ENCODE measurements around the gene GLB1L3. TPM values are rescaled to one million over a fixed set of nuclear protein-coding genes. Genes with fewer than 3 reads are reported as not detected.

Gene GLB1L3
- polyA plus RNA-seq, 1 donor (not counting 4 experiments of a cell fraction or from before 2014, with no cell fraction given), result 3.0 TPM

DNA sequence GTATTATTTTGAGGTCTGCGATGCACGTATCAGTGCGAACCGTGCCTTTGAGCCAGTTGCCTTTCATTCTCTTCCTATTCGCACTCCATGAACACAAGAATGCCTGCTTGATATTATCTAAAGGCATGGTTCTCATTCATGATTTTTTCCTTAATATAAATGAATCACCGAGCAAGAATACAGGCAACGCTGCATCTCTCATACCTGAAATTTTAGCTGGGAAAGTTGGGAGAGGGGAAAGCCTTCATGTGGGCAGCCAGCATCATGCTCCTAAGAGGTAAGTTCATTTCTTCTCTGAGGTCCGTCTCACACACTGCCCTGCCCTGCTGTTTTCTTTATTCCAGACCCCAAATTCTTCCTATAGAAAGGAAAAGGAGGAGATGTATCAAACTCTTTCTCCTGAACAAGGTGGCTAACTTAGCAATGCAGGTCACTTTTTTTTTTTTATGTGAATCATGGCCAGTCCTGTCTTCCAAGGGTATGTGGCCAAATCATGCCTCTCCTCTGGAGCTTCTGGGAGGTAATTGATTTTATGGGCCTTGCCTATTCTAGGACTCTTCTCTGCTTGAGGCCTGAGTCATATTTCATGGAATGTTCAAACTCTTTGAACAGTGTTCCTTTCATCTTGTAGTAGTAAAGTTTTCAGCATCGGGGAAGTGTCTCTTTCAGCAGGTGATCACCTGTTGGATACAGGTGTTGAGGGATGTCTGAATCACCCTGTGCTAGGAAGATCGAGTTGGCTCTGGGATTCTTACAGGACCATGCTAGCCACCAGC, 58.8 kb downstream of the GLB1L3 start:
- Histone ChIP-seq H3K4me2 (ENCODE audit: control insufficient read depth, extremely low read depth, insufficient read depth, low read depth, low read length) (no peak overlapping the region), H3K9ac (ENCODE audit: control insufficient read depth, extremely low read depth, insufficient read depth, low read length) (no peak overlapping the region), H3K4me1 (ENCODE audit: control insufficient read depth, extremely low read depth, insufficient read depth, low read length) (peaks cover 6% of the 10 kb centered on the region), H3K27me3 (ENCODE audit: control insufficient read depth, extremely low read depth, insufficient read depth, low read length) (peaks cover 8% of the 10 kb centered on the region), H2AFZ (ENCODE audit: control insufficient read depth, low read length) (no peak overlapping the region), H3K9me3 (ENCODE audit: control insufficient read depth, low read depth, low read length) (no peaks in the 10 kb centered on the region), H3K79me2 (ENCODE audit: control insufficient read depth, insufficient read depth, low read length) (no peaks in the 10 kb centered on the region), H3K36me3 (ENCODE audit: control insufficient read depth in 2 of 2, extremely low read depth in 1 of 2, insufficient read depth in 2 of 2, low read length in 2 of 2) (no peaks in the 10 kb centered on the region), H3K9me1 (ENCODE audit: control insufficient read depth, extremely low read depth, insufficient read depth, low read length) (no peaks in the 10 kb centered on the region), H4K20me1 (ENCODE audit: control insufficient read depth, extremely low read depth, insufficient read depth, low read length) (no peaks in the 10 kb centered on the region), H3K4me3 (ENCODE audit: control insufficient read depth in 2 of 3, extremely low read depth in 1 of 3, insufficient read depth in 2 of 3, low read depth in 1 of 3, low read length in 3 of 3) (no peak overlapping the region), H3K27ac (ENCODE audit: control insufficient read depth, insufficient read depth, low read length) (no peak overlapping the region)
- DNase-seq (ENCODE audit: low read depth, low spot score), result peak; percentile 35
- dilution Hi-C loops (cut with MboI; ENCODE audit: extremely low pct_ligation_motif_present, low sequenced_read_pairs), result no loop called here
- no peak for FAIRE-seq
- TF ChIP-seq EZH2 (IDR thresholded peaks at IDR 0.05; ENCODE audit: low read length), result no peak
- TF ChIP-seq, protein P1, sequence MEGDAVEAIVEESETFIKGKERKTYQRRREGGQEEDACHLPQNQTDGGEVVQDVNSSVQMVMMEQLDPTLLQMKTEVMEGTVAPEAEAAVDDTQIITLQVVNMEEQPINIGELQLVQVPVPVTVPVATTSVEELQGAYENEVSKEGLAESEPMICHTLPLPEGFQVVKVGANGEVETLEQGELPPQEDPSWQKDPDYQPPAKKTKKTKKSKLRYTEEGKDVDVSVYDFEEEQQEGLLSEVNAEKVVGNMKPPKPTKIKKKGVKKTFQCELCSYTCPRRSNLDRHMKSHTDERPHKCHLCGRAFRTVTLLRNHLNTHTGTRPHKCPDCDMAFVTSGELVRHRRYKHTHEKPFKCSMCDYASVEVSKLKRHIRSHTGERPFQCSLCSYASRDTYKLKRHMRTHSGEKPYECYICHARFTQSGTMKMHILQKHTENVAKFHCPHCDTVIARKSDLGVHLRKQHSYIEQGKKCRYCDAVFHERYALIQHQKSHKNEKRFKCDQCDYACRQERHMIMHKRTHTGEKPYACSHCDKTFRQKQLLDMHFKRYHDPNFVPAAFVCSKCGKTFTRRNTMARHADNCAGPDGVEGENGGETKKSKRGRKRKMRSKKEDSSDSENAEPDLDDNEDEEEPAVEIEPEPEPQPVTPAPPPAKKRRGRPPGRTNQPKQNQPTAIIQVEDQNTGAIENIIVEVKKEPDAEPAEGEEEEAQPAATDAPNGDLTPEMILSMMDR (optimal IDR thresholded peaks at IDR 0.05 in 1 of 3, IDR thresholded peaks at IDR 0.05 in 1 of 3, conservative IDR thresholded peaks at IDR 0.05 in 1 of 3; ENCODE audit: extremely low read depth in 1 of 3, insufficient read depth in 2 of 3, low read length in 3 of 3), result no peak

DNA sequence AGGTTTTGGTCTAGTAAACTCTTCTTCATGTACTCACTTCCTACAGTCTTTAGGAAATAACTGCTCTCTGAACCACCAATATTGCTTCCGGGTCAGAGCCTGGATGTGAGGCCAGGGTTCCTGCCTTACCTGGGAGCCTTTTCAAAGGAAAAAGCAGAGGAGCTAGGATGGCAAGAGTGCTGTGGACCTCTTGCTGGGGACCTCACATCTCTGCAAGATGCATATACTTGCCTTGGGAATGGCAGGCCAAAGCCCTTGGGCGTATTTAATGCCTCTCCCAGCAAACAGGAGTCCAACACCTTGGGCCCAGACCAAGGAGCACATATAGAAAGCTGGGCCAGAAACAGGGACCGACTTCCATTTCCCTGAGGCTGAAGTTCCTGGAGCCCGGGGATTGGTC, 60.9 kb downstream of the GLB1L3 start:
- DNase-seq (ENCODE audit: low read depth, low spot score) (no peak), FAIRE-seq (no peak)
- Histone ChIP-seq H2AFZ (ENCODE audit: control insufficient read depth, low read length) (no peak overlapping the region), H3K4me2 (ENCODE audit: control insufficient read depth, extremely low read depth, insufficient read depth, low read depth, low read length) (no peak overlapping the region), H3K27ac (ENCODE audit: control insufficient read depth, insufficient read depth, low read length) (no peak overlapping the region), H3K4me3 (ENCODE audit: control insufficient read depth in 2 of 3, extremely low read depth in 1 of 3, insufficient read depth in 2 of 3, low read depth in 1 of 3, low read length in 3 of 3) (no peak overlapping the region), H4K20me1 (ENCODE audit: control insufficient read depth, extremely low read depth, insufficient read depth, low read length) (no peaks in the 10 kb centered on the region), H3K9me3 (ENCODE audit: control insufficient read depth, low read depth, low read length) (no peaks in the 10 kb centered on the region), H3K4me1 (ENCODE audit: control insufficient read depth, extremely low read depth, insufficient read depth, low read length) (peaks cover 8% of the 10 kb centered on the region), H3K36me3 (ENCODE audit: control insufficient read depth in 2 of 2, extremely low read depth in 1 of 2, insufficient read depth in 2 of 2, low read length in 2 of 2) (no peaks in the 10 kb centered on the region), H3K79me2 (ENCODE audit: control insufficient read depth, insufficient read depth, low read length) (no peaks in the 10 kb centered on the region), H3K9ac (ENCODE audit: control insufficient read depth, extremely low read depth, insufficient read depth, low read length) (no peak overlapping the region), H3K9me1 (ENCODE audit: control insufficient read depth, extremely low read depth, insufficient read depth, low read length) (no peaks in the 10 kb centered on the region), H3K27me3 (ENCODE audit: control insufficient read depth, extremely low read depth, insufficient read depth, low read length) (peaks cover 8% of the 10 kb centered on the region)
- no peak for TF ChIP-seq EZH2 (IDR thresholded peaks at IDR 0.05; ENCODE audit: low read length)
- TF ChIP-seq, protein P1 (optimal IDR thresholded peaks at IDR 0.05 in 1 of 3, IDR thresholded peaks at IDR 0.05 in 1 of 3, conservative IDR thresholded peaks at IDR 0.05 in 1 of 3; ENCODE audit: extremely low read depth in 1 of 3, insufficient read depth in 2 of 3, low read length in 3 of 3), result no peak
- dilution Hi-C loops (cut with MboI; ENCODE audit: extremely low pct_ligation_motif_present, low sequenced_read_pairs), result no loop called here

All from keratinocyte (primary cell).